Hepatocyte (in vitro differentiated cells): Measurements from ENCODE around the gene MEOX1. TPM values are rescaled to one million over a fixed set of nuclear protein-coding genes. Genes with fewer than 3 reads are reported as not detected.

Experiments
- DNase-seq: peaks from one replicate; pipeline ENCODE4 v3.0.0-alpha.2; 2016; ENCODE audit warnings: low spot score
- H2AFZ ChIP-seq: fragments of 200-600 bp; sonication (generic); 2 replicates; pipeline ENCODE4 v1.6.0; 2016; ENCODE audit warnings: antibody characterized with exemption, mild to moderate bottlenecking
- H3K27ac ChIP-seq: fragments of 200-600 bp; sonication (generic); 2 replicates; pipeline ENCODE4 v1.5.1; 2016; ENCODE audit warnings: mild to moderate bottlenecking
- H3K27me3 ChIP-seq: fragments of 200-600 bp; sonication (generic); 2 replicates; pipeline ENCODE4 v1.6.1; 2016
- H3K36me3 ChIP-seq: fragments of 200-600 bp; sonication (generic); replicated peaks from 2 replicates; pipeline ENCODE4 v1.5.1; 2016; ENCODE audit warnings: low read depth; ENCODE audit not compliant: insufficient read depth
- H3K4me1 ChIP-seq: fragments of 200-600 bp; sonication (generic); 2 replicates; pipeline ENCODE4 v1.5.1; 2016; ENCODE audit warnings: mild to moderate bottlenecking, moderate library complexity; ENCODE audit not compliant: insufficient read depth
- H3K4me2 ChIP-seq: fragments of 200-600 bp; sonication (generic); 2 replicates; pipeline ENCODE4 v1.6.0; 2016
- H3K4me3 ChIP-seq: fragments of 200-600 bp; sonication (generic); 2 replicates; pipeline ENCODE4 v1.5.1; 2016; ENCODE audit warnings: mild to moderate bottlenecking
- H3K79me2 ChIP-seq: fragments of 200-600 bp; sonication (generic); 2 replicates; pipeline ENCODE4 v1.6.0; 2017; ENCODE audit warnings: mild to moderate bottlenecking
- H3K9me2 ChIP-seq: fragments of 200-600 bp; sonication (generic); replicated peaks from 2 replicates; pipeline ENCODE4 v1.6.0; 2017; ENCODE audit warnings: mild to moderate bottlenecking; ENCODE audit not compliant: insufficient read depth
- H3K9me3 ChIP-seq: fragments of 200-600 bp; sonication (generic); 2 replicates; pipeline ENCODE4 v1.5.1; 2016; ENCODE audit warnings: low read depth, mild to moderate bottlenecking
- H4K20me1 ChIP-seq: fragments of 200-600 bp; sonication (generic); 2 replicates; pipeline ENCODE4 v1.6.0; 2016; ENCODE audit warnings: mild to moderate bottlenecking; ENCODE audit not compliant: insufficient read depth, poor library complexity, severe bottlenecking
- CTCF ChIP-seq: fragments of 200-600 bp; sonication (generic); IDR thresholded peaks from 2 replicates; pipeline ENCODE4 v1.5.1; 2016; ENCODE audit warnings: antibody characterized with exemption, mild to moderate bottlenecking; ENCODE audit not compliant: poor library complexity
- EZH2 ChIP-seq: fragments of 200-600 bp; sonication (generic); IDR thresholded peaks from 2 replicates; pipeline ENCODE4 v1.6.1; 2016; ENCODE audit warnings: antibody characterized with exemption, mild to moderate bottlenecking, borderline replicate concordance
- EZH2phosphoT487 ChIP-seq: fragments of 200-600 bp; sonication (generic); IDR thresholded peaks from one replicate; pipeline ENCODE4 v1.6.1; 2018; ENCODE audit warnings: antibody characterized with exemption, mild to moderate bottlenecking, low read depth, moderate library complexity; ENCODE audit not compliant: unreplicated experiment, severe bottlenecking
- WGBS: methylation state at CpG from one replicate; pipeline ENCODE4 v1.1.6; 2016; ENCODE audit warnings: low lambda C conversion rate; ENCODE audit errors: missing lambda C conversion rate; 5-methylcytosine and 5-hydroxymethylcytosine counted together
- polyA plus RNA-seq: library from polyadenylated mRNA; unstranded; fragments of >200 nt; fragmentation: Nextera tagmentation; extraction: Ambion mirVana; gene quantifications from 2 replicates; pipeline ENCODE4 v1.2.1, GENCODE V29; 2016
- total RNA-seq: library from RNA; depleted of rRNA; stranded (reverse); fragments of >200 nt; gene quantifications from 2 replicates; pipeline ENCODE4 v1.2.3, GENCODE V29; 2014

MEOX1 gene
- total and polyA plus RNA-seq, 2 experiments from 2014 or later = 0.33 to 0.90 TPM

- 81% methylated on average over 5 of the region's 5 CpGs for WGBS
- H3K79me2 ChIP-seq = no peaks in the 10 kb centered on the region
- no peak for DNase-seq
- no peaks in the 10 kb centered on the region for H3K9me3 ChIP-seq
- H4K20me1 ChIP-seq = no peaks in the 10 kb centered on the region
- no peaks in the 10 kb centered on the region for H3K27me3 ChIP-seq
- no peak overlapping the region for H3K4me3 ChIP-seq
- TF ChIP-seq CTCF (no peak), EZH2 (no peak), EZH2phosphoT487 (no peak)
- H3K36me3 ChIP-seq = no peaks in the 10 kb centered on the region
- H3K4me1 ChIP-seq = peaks cover 4% of the 10 kb centered on the region
- no peak overlapping the region for H3K4me2 ChIP-seq
- no peaks in the 10 kb centered on the region for H3K9me2 ChIP-seq
- no peak overlapping the region for H3K27ac ChIP-seq
- no peak overlapping the region for H2AFZ ChIP-seq
Measured at GRCh38 chr17:43616852-43617251, 44.9 kb downstream of the MEOX1 start.

- H4K20me1 ChIP-seq = no peaks in the 10 kb centered on the region
- DNase-seq = no peak
- no peak overlapping the region for H2AFZ ChIP-seq
- no peak overlapping the region for H3K4me3 ChIP-seq
- peaks cover 4% of the 10 kb centered on the region for H3K4me1 ChIP-seq
- no peaks in the 10 kb centered on the region for H3K27me3 ChIP-seq
- no peaks in the 10 kb centered on the region for H3K79me2 ChIP-seq
- TF ChIP-seq EZH2phosphoT487 (no peak), EZH2 (no peak), CTCF (no peak)
- no peak overlapping the region for H3K4me2 ChIP-seq
- no peaks in the 10 kb centered on the region for H3K36me3 ChIP-seq
- H3K9me2 ChIP-seq = no peaks in the 10 kb centered on the region
- WGBS = 80% methylated on average over 2 of the region's 2 CpGs
- H3K9me3 ChIP-seq = no peaks in the 10 kb centered on the region
- H3K27ac ChIP-seq = no peak overlapping the region
Measured at GRCh38 chr17:43616421-43616820, 45.3 kb downstream of the MEOX1 start.

GRCh38 chr17:43616029-43616351 is 45.7 kb downstream of the MEOX1 start:
- no peaks in the 10 kb centered on the region for H3K79me2 ChIP-seq
- no peaks in the 10 kb centered on the region for H4K20me1 ChIP-seq
- no peaks in the 10 kb centered on the region for H3K9me2 ChIP-seq
- TF ChIP-seq EZH2 = no peak
- no peak for TF ChIP-seq EZH2phosphoT487
- TF ChIP-seq CTCF = no peak
- DNase-seq = no peak
- H3K27ac ChIP-seq = no peak overlapping the region
- no peaks in the 10 kb centered on the region for H3K9me3 ChIP-seq
- no peak overlapping the region for H3K4me2 ChIP-seq
- H3K4me1 ChIP-seq = peaks cover 4% of the 10 kb centered on the region
- no peaks in the 10 kb centered on the region for H3K36me3 ChIP-seq
- 86% methylated on average over 1 of the region's 1 CpG for WGBS
- H3K27me3 ChIP-seq = no peaks in the 10 kb centered on the region
- no peak overlapping the region for H3K4me3 ChIP-seq
- H2AFZ ChIP-seq = no peak overlapping the region
